Measurements from ENCODE around the gene FAM219A.

FAM219A gene

DNA sequence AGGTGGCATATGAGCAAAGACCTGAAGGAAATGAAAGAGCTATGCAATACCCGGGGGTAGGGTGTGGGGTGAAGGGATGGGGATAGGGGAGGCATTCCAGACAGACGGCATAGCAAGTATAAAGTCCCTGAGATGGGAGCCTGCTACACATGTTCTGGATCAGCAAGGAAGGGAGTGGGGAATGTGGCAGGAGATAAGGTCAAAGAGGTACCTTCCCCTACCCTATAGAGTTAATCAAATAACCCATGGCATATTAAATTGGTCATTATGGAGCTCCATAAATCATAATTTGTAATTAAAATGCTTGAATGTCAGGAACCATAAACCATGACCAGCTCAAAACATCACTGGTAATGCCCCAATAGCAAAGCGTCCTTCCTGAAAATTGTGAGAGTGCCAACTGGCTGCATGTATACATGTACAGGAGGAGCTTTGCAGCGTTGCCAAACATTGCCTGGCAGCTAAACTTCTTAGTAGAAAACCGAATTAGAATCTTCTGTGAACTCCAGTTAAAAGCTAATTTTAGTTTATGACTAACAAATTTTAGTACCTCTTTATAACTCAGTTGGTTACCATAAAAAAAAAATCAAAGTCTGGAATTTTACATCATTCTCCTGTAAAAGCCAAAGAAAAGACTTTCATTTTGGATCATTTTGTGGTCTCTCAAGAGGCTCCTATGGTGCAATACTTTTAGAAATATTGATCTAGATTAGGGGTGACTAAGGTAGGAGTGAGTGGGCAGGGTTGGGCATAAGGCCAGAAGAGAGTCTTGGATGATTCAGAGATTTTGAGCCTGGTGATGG is 4.9 kb upstream of the FAM219A start:
- peak; percentile 57 for DNase-seq (ENCODE audit: low read depth)
- H3K4me3 ChIP-seq (ENCODE audit: low read depth, low read length) = no peak overlapping the region
- TF ChIP-seq, protein P1, sequence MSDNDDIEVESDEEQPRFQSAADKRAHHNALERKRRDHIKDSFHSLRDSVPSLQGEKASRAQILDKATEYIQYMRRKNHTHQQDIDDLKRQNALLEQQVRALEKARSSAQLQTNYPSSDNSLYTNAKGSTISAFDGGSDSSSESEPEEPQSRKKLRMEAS (IDR thresholded peaks at IDR 0.05; ENCODE audit: low read depth, low read length) = no peak
- TF ChIP-seq, protein P2, sequence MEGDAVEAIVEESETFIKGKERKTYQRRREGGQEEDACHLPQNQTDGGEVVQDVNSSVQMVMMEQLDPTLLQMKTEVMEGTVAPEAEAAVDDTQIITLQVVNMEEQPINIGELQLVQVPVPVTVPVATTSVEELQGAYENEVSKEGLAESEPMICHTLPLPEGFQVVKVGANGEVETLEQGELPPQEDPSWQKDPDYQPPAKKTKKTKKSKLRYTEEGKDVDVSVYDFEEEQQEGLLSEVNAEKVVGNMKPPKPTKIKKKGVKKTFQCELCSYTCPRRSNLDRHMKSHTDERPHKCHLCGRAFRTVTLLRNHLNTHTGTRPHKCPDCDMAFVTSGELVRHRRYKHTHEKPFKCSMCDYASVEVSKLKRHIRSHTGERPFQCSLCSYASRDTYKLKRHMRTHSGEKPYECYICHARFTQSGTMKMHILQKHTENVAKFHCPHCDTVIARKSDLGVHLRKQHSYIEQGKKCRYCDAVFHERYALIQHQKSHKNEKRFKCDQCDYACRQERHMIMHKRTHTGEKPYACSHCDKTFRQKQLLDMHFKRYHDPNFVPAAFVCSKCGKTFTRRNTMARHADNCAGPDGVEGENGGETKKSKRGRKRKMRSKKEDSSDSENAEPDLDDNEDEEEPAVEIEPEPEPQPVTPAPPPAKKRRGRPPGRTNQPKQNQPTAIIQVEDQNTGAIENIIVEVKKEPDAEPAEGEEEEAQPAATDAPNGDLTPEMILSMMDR (IDR thresholded peaks at IDR 0.05; ENCODE audit: low read depth, low read length) = no peak
- TF ChIP-seq MYC (IDR thresholded peaks at IDR 0.05; ENCODE audit: low read depth, low read length) = no peak
- TF ChIP-seq POLR2A (IDR thresholded peaks at IDR 0.05; ENCODE audit: extremely low read depth, insufficient read length) = no peak

DNA sequence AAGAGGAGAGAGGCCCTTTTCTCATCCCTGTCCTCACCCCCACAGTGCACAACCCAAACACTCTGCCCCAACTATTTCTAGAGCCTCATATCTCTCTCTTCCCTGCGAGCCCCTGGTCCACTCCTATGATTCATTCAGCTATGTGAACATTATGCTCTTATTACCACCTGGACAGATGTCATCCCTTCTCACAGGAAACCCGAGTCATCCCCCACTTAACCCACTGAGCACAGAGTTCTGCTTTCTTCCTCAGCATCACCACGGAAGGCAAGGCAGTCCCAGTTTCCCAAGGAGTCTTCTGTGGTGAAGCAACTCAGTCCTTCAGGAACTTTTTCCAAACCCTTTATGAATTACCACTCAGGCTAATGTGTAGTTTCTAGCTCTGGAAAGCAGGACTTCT is 1.6 kb upstream of the FAM219A start:
- TF ChIP-seq, protein P1 (IDR thresholded peaks at IDR 0.05; ENCODE audit: low read depth, low read length) = no peak
- TF ChIP-seq MYC (IDR thresholded peaks at IDR 0.05; ENCODE audit: low read depth, low read length) (no peak), POLR2A (IDR thresholded peaks at IDR 0.05; ENCODE audit: extremely low read depth, insufficient read length) (no peak)
- TF ChIP-seq, protein P2 (IDR thresholded peaks at IDR 0.05; ENCODE audit: low read depth, low read length) = no peak
- no peak overlapping the region for H3K4me3 ChIP-seq (ENCODE audit: low read depth, low read length)
- DNase-seq (ENCODE audit: low read depth) = peak; percentile 30

DNA sequence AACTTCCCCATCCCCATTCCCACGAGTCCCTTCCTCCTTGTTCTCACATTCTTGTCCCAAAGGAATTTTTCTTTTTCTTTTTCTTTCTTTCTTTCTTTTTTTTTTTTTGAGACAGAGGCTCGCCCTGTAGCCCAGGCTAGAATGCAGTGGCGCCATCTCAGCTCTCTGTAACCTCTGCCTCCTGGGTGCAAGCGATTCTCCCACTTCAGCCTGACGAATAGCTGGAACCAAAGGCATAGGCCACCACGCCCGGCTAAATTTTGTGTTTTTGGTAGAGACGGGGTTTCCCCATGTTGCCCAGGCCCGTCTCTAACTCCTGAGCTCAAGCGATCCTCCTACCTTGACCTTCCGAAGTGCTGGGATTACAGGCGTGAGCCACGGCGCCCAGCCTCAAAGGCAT is 986 bp upstream of the FAM219A start:
- DNase-seq (ENCODE audit: low read depth) = no peak
- TF ChIP-seq, protein P1 (IDR thresholded peaks at IDR 0.05; ENCODE audit: low read depth, low read length) = no peak
- TF ChIP-seq, protein P2 (IDR thresholded peaks at IDR 0.05; ENCODE audit: low read depth, low read length) = no peak
- TF ChIP-seq MYC (IDR thresholded peaks at IDR 0.05; ENCODE audit: low read depth, low read length) = no peak
- TF ChIP-seq POLR2A (IDR thresholded peaks at IDR 0.05; ENCODE audit: extremely low read depth, insufficient read length) = no peak
- no peak overlapping the region for H3K4me3 ChIP-seq (ENCODE audit: low read depth, low read length)

DNA sequence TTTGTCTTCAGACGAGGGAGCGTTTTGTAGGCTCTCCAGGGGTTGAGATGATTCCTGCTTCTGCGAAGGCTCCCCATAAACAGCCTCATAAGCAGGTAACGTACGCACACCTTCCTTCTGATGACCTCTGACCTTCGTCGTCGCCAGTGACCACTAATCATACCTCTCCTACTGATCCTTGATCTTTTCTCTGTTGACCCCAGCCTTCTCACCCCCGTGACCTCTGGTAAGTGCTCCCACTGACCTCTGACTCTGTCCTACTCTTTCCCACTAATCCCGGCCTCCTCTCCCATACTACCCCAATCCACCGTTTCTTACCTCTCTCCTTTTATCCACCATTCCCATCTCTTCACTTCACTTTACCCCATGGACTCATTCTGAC is 580 bp upstream of the FAM219A start:
- no peak for DNase-seq (ENCODE audit: low read depth)
- TF ChIP-seq POLR2A (IDR thresholded peaks at IDR 0.05; ENCODE audit: extremely low read depth, insufficient read length) (no peak), MYC (IDR thresholded peaks at IDR 0.05; ENCODE audit: low read depth, low read length) (no peak)
- TF ChIP-seq, protein P2 (IDR thresholded peaks at IDR 0.05; ENCODE audit: low read depth, low read length) = no peak
- TF ChIP-seq, protein P1 (IDR thresholded peaks at IDR 0.05; ENCODE audit: low read depth, low read length) = no peak
- H3K4me3 ChIP-seq (ENCODE audit: low read depth, low read length) = peak overlapping the region; percentile 44

DNA sequence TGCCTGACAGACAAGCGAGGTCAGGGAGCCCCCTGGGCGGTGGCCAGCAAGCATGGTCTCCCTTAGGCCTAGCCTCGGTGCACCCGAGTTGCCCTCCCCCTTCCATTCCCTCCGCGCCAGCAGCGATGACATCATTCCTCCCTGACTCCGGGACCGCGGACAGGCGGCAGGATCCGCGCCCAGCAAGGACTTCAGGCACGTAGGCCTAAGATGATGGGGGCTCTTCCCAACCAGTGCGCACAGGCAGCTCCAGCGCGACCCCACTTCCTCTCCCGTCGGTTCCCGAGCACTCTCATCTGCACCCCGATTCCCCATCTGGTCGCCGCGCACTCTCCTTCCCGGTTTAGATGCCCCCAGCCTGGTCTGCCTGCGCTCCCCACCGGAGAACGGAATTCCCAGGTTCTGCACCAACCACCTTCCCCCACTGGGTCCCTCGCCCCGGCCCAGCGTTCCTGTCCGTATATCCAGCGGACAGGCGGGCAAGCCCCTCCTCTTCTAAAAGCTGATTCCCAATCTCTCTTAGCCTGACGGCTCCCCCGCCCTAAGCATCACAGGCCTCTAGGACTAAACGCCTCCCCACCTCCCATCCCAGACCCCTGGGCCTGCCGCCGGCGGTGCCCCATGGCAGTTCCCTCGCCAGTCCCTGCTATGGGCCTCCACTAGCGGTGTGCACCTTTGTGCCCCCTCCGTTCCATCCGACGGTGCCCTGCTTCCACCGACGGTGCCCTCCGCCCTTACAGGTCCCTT is 931 bp downstream of the FAM219A start:
- peak; percentile 41 for DNase-seq (ENCODE audit: low read depth)
- TF ChIP-seq MYC (IDR thresholded peaks at IDR 0.05; ENCODE audit: low read depth, low read length) (no peak), POLR2A (IDR thresholded peaks at IDR 0.05; ENCODE audit: extremely low read depth, insufficient read length) (no peak)
- TF ChIP-seq, protein P2 (IDR thresholded peaks at IDR 0.05; ENCODE audit: low read depth, low read length) = no peak
- TF ChIP-seq, protein P1 (IDR thresholded peaks at IDR 0.05; ENCODE audit: low read depth, low read length) = no peak
- H3K4me3 ChIP-seq (ENCODE audit: low read depth, low read length) = peak overlapping the region; percentile 62
